GM21367 (cell line): ENCODE data around the gene KLK10.
"Not testable (repeated sequence)": the region's sequence is repeated elsewhere in the genome, so short reads cannot be mapped to it uniquely, and the experiment has no call there.

Experiments used
- ATAC-seq: cut with Tn5 transposase; IDR thresholded peaks from one replicate; pipeline ENCODE4 v1.9.1; 2021; ENCODE audit not compliant: unreplicated experiment

Gene KLK10

GRCh38 chr19:50969810-50970209 lies 49.7 kb downstream of the KLK10 start:
- ATAC-seq, result not testable (repeated sequence)

- ATAC-seq, result no peak
These were observed 50.1 kb downstream of the KLK10 start, which contains the start of gene KLK6 for GRCh38 chr19:50969413-50969760. TSS of gene KLK6 (minus strand) at chr19:50969591. CDS start at chr19:50968104, 1,487 bp downstream.

GRCh38 chr19:50968716-50969412 lies 50.6 kb downstream of the KLK10 start:
- ATAC-seq, result no peak

- no peak for ATAC-seq
These were observed 51.4 kb downstream of the KLK10 start for GRCh38 chr19:50967929-50968715.

- ATAC-seq, result no peak
These were observed 55.2 kb downstream of the KLK10 start for GRCh38 chr19:50964266-50964665.

GRCh38 chr19:50963381-50963780 lies 56.1 kb downstream of the KLK10 start:
- no peak for ATAC-seq
